ENCODE measurements around the gene HOXC5. TPM values are rescaled to one million over a fixed set of nuclear protein-coding genes. Genes with fewer than 3 reads are reported as not detected.

HOXC5 gene
- total RNA-seq, 1 experiment from 2014 or later = not detected

GRCh38 chr12:54032086-54032619 is 697 bp upstream of the HOXC5 start:
- Histone ChIP-seq H3T11ph (ENCODE audit: low read length) (no peak overlapping the region), H4K5ac (ENCODE audit: insufficient read length, low read depth, low read length) (no peak overlapping the region), H3K79me2 (ENCODE audit: insufficient read depth, low read length) (no peaks in the 10 kb centered on the region), H3K23me2 (ENCODE audit: insufficient read length, low read depth, low read length, poor library complexity, severe bottlenecking) (no peaks in the 10 kb centered on the region), H2AFZ (ENCODE audit: low read length) (no peak overlapping the region), H3K56ac (ENCODE audit: insufficient read length, low read depth, low read length) (no peak overlapping the region), H3K4me2 (ENCODE audit: insufficient read depth, insufficient read length, low read length) (no peak overlapping the region), H2AK5ac (ENCODE audit: insufficient read length, low read length) (no peak overlapping the region), H3K14ac (ENCODE audit: insufficient read depth, low read length) (no peak overlapping the region), H2BK15ac (ENCODE audit: low read depth, low read length) (no peak overlapping the region), H2BK20ac (ENCODE audit: low read depth, low read length, poor library complexity, severe bottlenecking) (no peak overlapping the region), H4K8ac (replicated peaks; ENCODE audit: insufficient read length, low read depth, low read length) (no peak overlapping the region), H3K4me1 (ENCODE audit: insufficient read depth, low read length) (no peaks in the 10 kb centered on the region), H3K18ac (ENCODE audit: insufficient read length, low read depth, low read length) (no peak overlapping the region), H2BK5ac (ENCODE audit: insufficient read length, low read length) (no peak overlapping the region), H4K20me1 (ENCODE audit: control insufficient read depth, insufficient read depth, insufficient read length) (no peaks in the 10 kb centered on the region), H3K9me3 (ENCODE audit: control insufficient read depth, low read depth, low read length) (no peaks in the 10 kb centered on the region), H3K23ac (ENCODE audit: insufficient read length, low read depth, low read length) (no peak overlapping the region), H2BK120ac (ENCODE audit: low read depth, low read length, poor library complexity, severe bottlenecking) (no peak overlapping the region), H3K27ac (ENCODE audit: insufficient read length, low read depth, low read length) (no peak overlapping the region), H3K27me3 (ENCODE audit: insufficient read depth, low read length) (peaks cover 97% of the 10 kb centered on the region), H3K9ac (ENCODE audit: extremely low read depth, insufficient read length, low read length) (no peak overlapping the region), H3K4ac (ENCODE audit: low read depth, low read length) (no peak overlapping the region), H2BK12ac (ENCODE audit: insufficient read length, low read depth, low read length) (no peak overlapping the region), H4K91ac (ENCODE audit: insufficient read length, low read depth, low read length) (no peak overlapping the region), H3K79me1 (ENCODE audit: insufficient read depth, low read depth, low read length, poor library complexity, severe bottlenecking) (no peaks in the 10 kb centered on the region)
- no peak for DNase-seq
- peaks cover 17 to 25% of the 10 kb centered on the region in 2 experiments for H3K4me1 Mint-ChIP-seq
- peaks cover 2 to 9% of the 10 kb centered on the region in 2 experiments; a peak in 2 of 5 replicates for H3K9me3 Mint-ChIP-seq
- no peak overlapping the region for H3K4me3 Mint-ChIP-seq
- WGBS (ENCODE audit: extremely low coverage, insufficient read length, low lambda C conversion rate) = no CpG with 5 or more reads among the region's 6 CpGs
- no peak for TF ChIP-seq CTCF (conservative IDR thresholded peaks at IDR 0.05)
- peaks cover 99% of the 10 kb centered on the region for H3K27me3 Mint-ChIP-seq (ENCODE audit: low read depth)
- no peak overlapping the region for H3K27ac Mint-ChIP-seq
- peaks cover 0 to 6% (median 0%) of the 10 kb centered on the region in 3 experiments; a peak in 2 of 7 replicates for H3K36me3 Mint-ChIP-seq (ENCODE audit: insufficient read depth in 1 of 3, low read depth in 3 of 3)
